ENCODE results near the gene TCTN1.
"Not testable (repeated sequence)": the region's sequence is repeated elsewhere in the genome, so short reads cannot be mapped to it uniquely, and the experiment has no call there.

TCTN1 gene

GRCh38 chr12:110578694-110579534, 35.0 kb upstream of the TCTN1 start:
- Mint-ChIP-seq H3K36me3 (ENCODE audit: low read depth) (peaks cover 29% of the 10 kb centered on the region), H3K27ac (peak overlapping the region; percentile 100), H3K4me1 (ENCODE audit: low read depth) (peaks cover 67% of the 10 kb centered on the region), H3K4me3 (peak overlapping the region; percentile 98), H3K9me3 (no peaks in the 10 kb centered on the region), H3K27me3 (ENCODE audit: low read depth) (no peaks in the 10 kb centered on the region)
- DNase-seq (ENCODE audit: low spot score), result no peak

GRCh38 chr12:110579535-110580253, 34.2 kb upstream of the TCTN1 start:
- Mint-ChIP-seq H3K4me3 (peak overlapping the region; percentile 98), H3K9me3 (no peaks in the 10 kb centered on the region), H3K27me3 (ENCODE audit: low read depth) (no peaks in the 10 kb centered on the region), H3K4me1 (ENCODE audit: low read depth) (peaks cover 69% of the 10 kb centered on the region), H3K36me3 (ENCODE audit: low read depth) (peaks cover 29% of the 10 kb centered on the region), H3K27ac (peak overlapping the region; percentile 100)
- DNase-seq (ENCODE audit: low spot score), result no peak

GRCh38 chr12:110581931-110582275, 32.0 kb upstream of the TCTN1 start:
- Mint-ChIP-seq H3K9me3 (no peaks in the 10 kb centered on the region), H3K36me3 (ENCODE audit: low read depth) (peaks cover 15% of the 10 kb centered on the region), H3K27me3 (ENCODE audit: low read depth) (no peaks in the 10 kb centered on the region), H3K27ac (peak overlapping the region; percentile 94), H3K4me3 (peak overlapping the region; percentile 98), H3K4me1 (ENCODE audit: low read depth) (peaks cover 70% of the 10 kb centered on the region)
- DNase-seq (ENCODE audit: low spot score), result no peak

- Mint-ChIP-seq H3K27ac (peak overlapping the region; percentile 94), H3K4me1 (ENCODE audit: low read depth) (peaks cover 68% of the 10 kb centered on the region), H3K27me3 (ENCODE audit: low read depth) (no peaks in the 10 kb centered on the region), H3K4me3 (peak overlapping the region; percentile 98), H3K36me3 (ENCODE audit: low read depth) (peaks cover 15% of the 10 kb centered on the region), H3K9me3 (no peaks in the 10 kb centered on the region)
- DNase-seq (ENCODE audit: low spot score), result peak; percentile 76
Observed at GRCh38 chr12:110582276-110583136, 31.4 kb upstream of the TCTN1 start.

GRCh38 chr12:110583137-110584059, 30.5 kb upstream of the TCTN1 start, which contains the start of gene PPTC7:
Gene PPTC7, minus strand, starts transcription at chr12:110583318. Its CDS starts 287 bp downstream, at chr12:110583031.
- peaks cover 15% of the 10 kb centered on the region for H3K36me3 Mint-ChIP-seq (ENCODE audit: low read depth)
- no peaks in the 10 kb centered on the region for H3K27me3 Mint-ChIP-seq (ENCODE audit: low read depth)
- H3K4me1 Mint-ChIP-seq (ENCODE audit: low read depth), result peaks cover 60% of the 10 kb centered on the region
- peak within 1 kb of the TSS; percentile 94 for H3K27ac Mint-ChIP-seq
- H3K4me3 Mint-ChIP-seq, result peak within 1 kb of the TSS; percentile 98
- no peaks in the 10 kb centered on the region for H3K9me3 Mint-ChIP-seq
- peak; percentile 93 for DNase-seq (ENCODE audit: low spot score)

- Mint-ChIP-seq H3K4me3 (peak overlapping the region; percentile 78), H3K27ac (peak overlapping the region; percentile 94), H3K27me3 (ENCODE audit: low read depth) (no peaks in the 10 kb centered on the region), H3K4me1 (ENCODE audit: low read depth) (peaks cover 47% of the 10 kb centered on the region), H3K36me3 (ENCODE audit: low read depth) (peaks cover 13% of the 10 kb centered on the region), H3K9me3 (no peaks in the 10 kb centered on the region)
- DNase-seq (ENCODE audit: low spot score), result peak; percentile 36
Observed at GRCh38 chr12:110585231-110585799, 28.6 kb upstream of the TCTN1 start.

- DNase-seq (ENCODE audit: low spot score); H3K9me3 Mint-ChIP-seq; H3K27ac Mint-ChIP-seq; H3K36me3 Mint-ChIP-seq (ENCODE audit: low read depth); H3K4me3 Mint-ChIP-seq; H3K27me3 Mint-ChIP-seq (ENCODE audit: low read depth): not testable (repeated sequence)
- peaks cover 49% of the 10 kb centered on the region for H3K4me1 Mint-ChIP-seq (ENCODE audit: low read depth)
Observed at GRCh38 chr12:110587102-110587501, 26.8 kb upstream of the TCTN1 start.

- Mint-ChIP-seq H3K4me3 (peak overlapping the region; percentile 49), H3K27ac (peak overlapping the region; percentile 81)
Observed at GRCh38 chr12:110590059-110590458, 23.9 kb upstream of the TCTN1 start.

GRCh38 chr12:110590806-110591326, 23.1 kb upstream of the TCTN1 start:
- no peak for DNase-seq (ENCODE audit: low spot score)
- Mint-ChIP-seq H3K36me3 (ENCODE audit: low read depth) (no peaks in the 10 kb centered on the region), H3K27ac (peak overlapping the region; percentile 81), H3K4me1 (ENCODE audit: low read depth) (peaks cover 23% of the 10 kb centered on the region), H3K9me3 (no peaks in the 10 kb centered on the region), H3K27me3 (ENCODE audit: low read depth) (no peaks in the 10 kb centered on the region), H3K4me3 (peak overlapping the region; percentile 49)

More at GRCh38 chr12:110590059-110590458, 23.9 kb upstream of the TCTN1 start:
- Mint-ChIP-seq H3K9me3 (no peaks in the 10 kb centered on the region), H3K4me1 (ENCODE audit: low read depth) (peaks cover 31% of the 10 kb centered on the region), H3K36me3 (ENCODE audit: low read depth) (no peaks in the 10 kb centered on the region), H3K27me3 (ENCODE audit: low read depth) (no peaks in the 10 kb centered on the region)
- no peak for DNase-seq (ENCODE audit: low spot score)

GRCh38 chr12:110591451-110592051, 22.4 kb upstream of the TCTN1 start:
- no peaks in the 10 kb centered on the region for H3K9me3 Mint-ChIP-seq
- no peak for DNase-seq (ENCODE audit: low spot score)
- H3K4me3 Mint-ChIP-seq, result no peak overlapping the region
- H3K36me3 Mint-ChIP-seq (ENCODE audit: low read depth), result no peaks in the 10 kb centered on the region
- H3K27ac Mint-ChIP-seq, result peak overlapping the region; percentile 81
- H3K4me1 Mint-ChIP-seq (ENCODE audit: low read depth), result peaks cover 22% of the 10 kb centered on the region
- no peaks in the 10 kb centered on the region for H3K27me3 Mint-ChIP-seq (ENCODE audit: low read depth)

GRCh38 chr12:110592078-110592477, 21.9 kb upstream of the TCTN1 start:
- Mint-ChIP-seq H3K4me3 (no peak overlapping the region), H3K27me3 (ENCODE audit: low read depth) (no peaks in the 10 kb centered on the region), H3K36me3 (ENCODE audit: low read depth) (no peaks in the 10 kb centered on the region), H3K4me1 (ENCODE audit: low read depth) (peaks cover 22% of the 10 kb centered on the region), H3K9me3 (no peaks in the 10 kb centered on the region), H3K27ac (peak overlapping the region; percentile 81)
- no peak for DNase-seq (ENCODE audit: low spot score)

GRCh38 chr12:110592919-110593318, 21.0 kb upstream of the TCTN1 start:
- not testable (repeated sequence) for H3K36me3 Mint-ChIP-seq (ENCODE audit: low read depth); H3K27ac Mint-ChIP-seq; H3K4me3 Mint-ChIP-seq; H3K27me3 Mint-ChIP-seq (ENCODE audit: low read depth); H3K9me3 Mint-ChIP-seq; DNase-seq (ENCODE audit: low spot score)
- H3K4me1 Mint-ChIP-seq (ENCODE audit: low read depth), result peaks cover 22% of the 10 kb centered on the region
